ENCODE data around the gene CIART.
"Not testable (repeated sequence)": the region's sequence is repeated elsewhere in the genome, so short reads cannot be mapped to it uniquely, and the experiment has no call there.

Gene CIART

GRCh38 chr1:150262388-150263320, 19.7 kb upstream of the CIART start:
- DNase-seq, result no peak

GRCh38 chr1:150263549-150263948, 18.8 kb upstream of the CIART start:
- DNase-seq, result no peak

DNA sequence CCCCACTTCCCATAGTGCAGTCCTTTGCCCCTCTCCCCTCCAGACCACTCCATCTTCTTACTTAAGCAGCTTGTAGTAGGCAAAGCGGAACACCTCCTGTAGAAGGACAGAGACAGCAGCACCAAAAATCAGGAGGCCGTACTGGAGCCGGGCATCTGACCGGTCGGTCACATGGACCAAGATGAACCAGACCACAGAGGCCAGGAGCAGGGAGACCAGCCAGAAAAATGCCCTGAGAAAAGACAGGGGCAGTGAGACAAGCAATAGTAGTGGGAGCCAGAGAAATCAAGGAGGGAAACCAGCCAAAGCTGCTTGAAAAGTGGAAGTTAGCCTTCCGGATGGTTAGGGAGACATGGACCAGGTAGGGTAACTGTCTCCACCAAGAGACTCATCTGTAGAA, 14.5 kb upstream of the CIART start:
- DNase-seq, result no peak

- DNase-seq, result no peak
These were observed 14.0 kb upstream of the CIART start for GRCh38 chr1:150268340-150268704.

GRCh38 chr1:150268705-150269403, 13.5 kb upstream of the CIART start, which contains the start of gene APH1A:
TSS of gene APH1A (minus strand) at chr1:150269016. CDS start at chr1:150268810, 206 bp downstream.
- DNase-seq, result peak; percentile 98

GRCh38 chr1:150269451-150269850, 12.9 kb upstream of the CIART start:
- DNase-seq, result no peak

DNA sequence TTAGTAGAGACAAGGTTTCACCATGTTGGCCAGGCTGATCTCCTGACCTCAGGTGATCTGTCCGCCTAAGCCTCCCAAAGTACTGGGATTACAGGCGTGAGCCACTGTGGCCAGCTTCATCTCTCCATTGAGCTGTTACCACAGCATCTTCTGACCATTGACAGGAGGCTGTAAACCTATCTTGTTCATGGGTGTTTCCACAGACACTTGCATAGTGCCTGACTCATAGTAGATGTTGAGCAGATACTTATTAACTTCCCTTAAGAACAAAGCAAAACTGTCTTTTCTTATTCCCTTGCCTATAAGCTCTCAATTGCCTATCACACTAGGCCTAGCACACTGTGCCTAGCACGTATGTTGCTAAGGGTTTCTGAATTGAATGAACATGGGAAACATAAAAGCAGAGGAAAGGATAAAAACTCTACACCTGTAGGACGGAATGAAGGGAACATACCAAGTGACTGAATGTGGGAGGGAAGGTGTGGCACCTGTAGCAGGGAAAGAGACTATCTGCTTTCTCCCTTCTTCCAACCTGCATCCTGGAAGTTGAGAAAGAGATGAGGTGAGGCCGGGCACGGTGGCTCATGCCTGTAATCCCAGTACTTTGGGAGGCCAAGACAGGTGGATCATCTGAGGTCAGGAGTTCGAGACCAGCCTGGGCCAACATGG, 10.9 kb upstream of the CIART start:
- no peak for DNase-seq

- DNase-seq, result no peak
These were observed 9.0 kb upstream of the CIART start for GRCh38 chr1:150273311-150273710.

- DNase-seq, result no peak
These were observed 2.1 kb upstream of the CIART start for GRCh38 chr1:150280138-150280707.

- peak; percentile 62 for DNase-seq
These were observed 1.1 kb upstream of the CIART start for GRCh38 chr1:150281221-150281757.

DNA sequence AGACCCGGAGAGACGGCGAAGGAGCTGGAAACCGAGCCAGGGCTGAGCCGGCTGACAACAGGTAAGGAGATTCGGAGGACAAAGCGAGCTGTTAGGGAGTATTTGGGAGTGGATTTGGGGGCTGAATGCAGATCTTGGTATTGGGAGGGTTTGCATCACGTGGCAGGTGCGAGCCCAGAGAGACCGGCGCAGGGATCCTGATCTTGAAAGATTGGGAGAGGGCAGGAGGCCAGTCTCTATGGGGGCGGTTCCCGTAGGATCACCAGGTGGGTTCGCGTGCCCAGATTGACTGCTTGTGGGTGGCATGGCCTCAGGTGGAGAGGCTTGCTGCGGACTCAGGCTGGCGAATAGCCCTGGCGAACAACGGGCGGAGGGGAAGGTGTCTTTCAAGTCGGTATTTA, 204 bp downstream of the CIART start:
- no peak for DNase-seq

DNA sequence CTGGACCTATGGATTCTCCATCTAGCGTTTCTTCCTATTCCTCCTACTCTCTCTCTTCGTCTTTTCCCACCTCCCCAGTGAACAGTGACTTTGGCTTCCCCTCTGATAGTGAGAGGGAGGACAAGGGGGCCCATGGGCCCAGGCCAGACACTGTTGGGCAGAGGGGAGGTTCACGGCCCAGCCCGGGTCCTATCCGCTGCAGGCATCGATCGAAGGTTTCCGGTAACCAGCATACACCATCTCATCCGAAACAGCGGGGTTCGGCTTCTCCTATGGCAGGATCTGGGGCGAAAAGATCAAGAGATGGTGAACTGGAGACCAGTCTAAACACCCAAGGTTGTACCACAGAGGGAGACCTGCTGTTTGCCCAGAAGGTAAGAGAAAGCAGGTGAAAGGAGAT, 906 bp downstream of the CIART start:
- DNase-seq, result no peak

GRCh38 chr1:150288382-150288781, 6.0 kb downstream of the CIART start:
- DNase-seq, result no peak

GRCh38 chr1:150288822-150289221, 6.5 kb downstream of the CIART start:
- no peak for DNase-seq

DNA sequence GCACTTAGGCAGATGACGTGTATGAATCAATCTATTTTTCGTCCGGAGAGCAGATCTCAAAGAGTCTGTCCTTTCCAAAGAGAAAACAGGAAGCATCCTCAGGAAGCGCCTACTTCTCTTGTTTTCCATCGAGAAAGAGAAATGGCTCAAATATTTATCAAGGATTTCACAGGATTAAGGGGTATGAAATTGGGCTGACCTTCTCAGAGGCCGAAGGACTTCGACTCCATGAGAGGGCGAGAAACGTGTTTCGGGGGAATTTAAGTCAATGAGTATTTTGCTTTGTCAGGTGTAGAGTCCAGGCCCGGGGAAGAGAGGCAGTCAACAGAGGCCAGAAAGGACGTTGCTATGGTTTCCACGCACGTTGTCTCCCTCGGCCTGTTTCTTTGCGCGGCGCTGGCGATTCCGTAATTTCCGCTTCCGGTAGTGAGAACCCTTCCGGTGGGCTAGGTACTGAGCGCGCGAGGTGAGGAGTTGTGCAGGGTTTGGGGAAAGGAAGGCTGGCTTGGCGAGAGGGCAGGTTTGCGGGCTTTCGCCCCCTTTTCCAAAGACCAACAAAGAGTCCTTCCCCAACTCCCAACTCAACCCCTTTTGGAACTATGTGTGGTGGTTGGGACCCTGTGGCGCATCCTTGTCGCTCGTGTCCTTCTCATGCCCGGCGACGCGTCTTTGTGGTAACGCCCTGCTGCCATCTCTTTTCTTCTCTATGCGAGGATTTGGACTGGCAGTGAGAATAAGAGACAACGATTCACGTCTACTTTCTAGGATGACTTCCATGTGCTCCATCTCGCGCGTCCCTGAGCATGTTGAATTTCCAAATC, 11.3 kb downstream of the CIART start, which contains the start of gene MRPS21:
TSS of gene MRPS21 (plus strand) at position 429 of the 821 bp plus-strand sequence. CDS start 506 bp downstream, outside the sequence.
- peak; percentile 88 for DNase-seq

DNA sequence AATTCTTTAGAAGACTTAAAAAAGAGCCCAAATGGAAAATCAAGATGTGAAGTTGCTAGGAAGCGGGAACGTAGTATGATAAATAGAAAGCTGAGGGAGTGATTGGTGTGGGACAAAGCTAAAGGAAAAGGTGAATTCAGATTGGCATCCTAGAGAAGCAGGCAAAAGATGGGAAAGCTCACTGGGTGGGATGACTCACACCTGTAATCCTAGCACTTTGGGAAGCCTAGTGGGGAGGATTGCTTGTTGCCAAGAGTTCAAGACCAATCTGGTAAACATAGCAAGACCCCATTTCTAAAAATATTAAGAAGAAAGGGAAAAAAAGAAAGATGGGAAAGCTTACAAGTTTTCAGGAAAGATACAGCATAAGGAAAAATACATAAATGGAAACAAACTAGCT, 13.1 kb downstream of the CIART start:
- no peak for DNase-seq

- DNase-seq, result no peak
These were observed 17.4 kb downstream of the CIART start for GRCh38 chr1:150299716-150300115.

GRCh38 chr1:150302338-150302737, 20.0 kb downstream of the CIART start:
- no peak for DNase-seq

GRCh38 chr1:150302902-150303301, 20.5 kb downstream of the CIART start:
- DNase-seq, result no peak

GRCh38 chr1:150308585-150308984, 26.2 kb downstream of the CIART start:
- not testable (repeated sequence) for DNase-seq

DNA sequence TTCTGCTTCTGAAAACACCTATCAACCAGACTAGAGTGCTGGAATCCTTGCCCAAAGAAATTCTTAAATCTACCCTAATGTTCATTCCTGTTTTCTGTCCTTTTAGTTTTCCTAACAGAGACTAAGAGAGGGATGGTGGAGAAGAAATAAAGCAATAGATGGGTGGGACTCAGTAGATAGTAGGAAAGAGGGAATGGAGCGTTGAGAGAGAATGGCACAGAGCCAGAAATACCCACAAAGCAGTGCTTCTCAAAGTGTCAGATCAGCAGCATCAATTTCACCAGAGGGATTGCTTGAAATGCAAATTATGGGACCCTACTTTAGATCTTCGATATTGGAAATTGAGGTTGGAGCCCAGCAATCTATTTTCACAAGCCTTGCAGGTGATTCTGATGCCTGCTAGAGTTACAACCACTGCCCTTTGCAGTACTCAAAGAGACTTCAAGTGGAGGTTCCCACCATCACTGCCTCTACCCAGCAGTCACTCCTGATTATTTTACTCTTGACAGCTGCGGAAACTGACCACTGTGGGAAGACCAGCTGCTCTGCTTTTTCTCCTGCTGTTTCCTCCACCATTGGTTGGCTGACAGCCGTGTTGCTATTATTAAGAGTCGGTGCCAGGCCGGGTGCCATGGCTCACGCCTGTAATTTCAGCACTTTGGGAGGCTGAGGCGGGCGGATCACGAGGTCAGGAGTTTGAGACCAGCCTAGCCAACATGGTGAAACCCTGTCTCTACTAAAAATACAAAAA, 27.6 kb downstream of the CIART start:
- no peak for DNase-seq
